Islet precursor cell (in vitro differentiated cells): ENCODE measurements around the gene METTL25B.
"Not testable (repeated sequence)": the region's sequence is repeated elsewhere in the genome, so short reads cannot be mapped to it uniquely, and the experiment has no call there.

Experiments used
- DNase-seq: peaks from one replicate; pipeline ENCODE4 v3.0.0-alpha.2; 2018

The METTL25B gene

DNA sequence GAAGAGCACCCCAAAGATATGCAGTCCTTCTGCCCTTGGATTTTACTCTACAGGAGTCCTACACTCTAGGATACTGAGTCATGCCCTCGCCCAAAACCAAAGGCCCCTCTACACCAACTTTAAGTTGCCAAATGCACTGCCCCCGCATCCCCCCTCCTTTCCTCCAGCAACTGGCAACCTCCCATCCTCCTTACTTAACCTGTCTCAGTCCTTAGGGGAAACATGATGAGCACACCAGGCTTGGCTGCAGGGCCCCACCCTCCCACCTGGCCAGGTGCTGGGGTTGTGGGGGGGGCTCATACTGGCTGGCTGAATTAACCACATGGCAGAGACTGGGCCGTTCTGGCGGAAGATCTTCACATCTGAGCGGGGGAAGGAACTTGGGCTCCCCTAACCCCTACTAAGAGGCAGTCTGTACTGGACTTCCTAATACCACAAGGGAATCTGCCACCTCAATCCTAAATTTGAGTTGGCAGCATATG, 22.0 kb downstream of the METTL25B start:
- DNase-seq, result no peak

DNA sequence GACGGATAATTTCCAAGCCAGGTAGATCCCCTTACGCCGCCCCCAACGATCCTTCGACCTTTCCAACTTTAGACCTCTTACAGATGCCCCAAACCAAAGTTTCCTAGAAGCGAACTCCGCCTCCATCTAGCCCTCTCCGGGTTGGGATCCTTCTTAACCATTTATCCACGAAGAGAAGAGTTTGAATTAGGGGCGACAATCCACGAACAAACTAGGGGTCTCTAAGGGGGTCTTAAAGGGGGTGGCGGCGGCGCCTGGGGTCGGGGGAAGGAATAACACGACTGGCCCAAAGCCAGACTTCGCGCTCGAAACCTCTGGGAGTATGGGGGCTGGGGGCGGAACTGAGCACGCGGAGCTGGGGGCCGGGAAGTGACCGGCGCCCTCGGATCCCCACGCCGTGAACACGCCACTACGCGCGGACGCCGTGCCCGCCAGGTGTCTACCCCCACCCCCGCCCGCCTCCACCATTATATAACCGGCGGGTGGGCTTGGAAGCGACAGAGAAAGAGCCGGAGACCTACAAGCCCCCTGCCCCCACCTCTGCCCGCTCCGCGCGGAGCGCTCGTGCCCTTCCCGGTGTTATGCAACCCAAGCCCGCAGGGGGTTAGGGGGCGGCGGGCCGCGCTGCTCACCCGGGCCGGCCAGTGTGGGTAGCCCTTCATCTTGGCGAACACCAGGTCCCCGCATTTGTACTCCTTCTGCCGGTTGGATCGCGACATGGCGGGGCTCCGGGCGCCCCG, 22.6 kb downstream of the METTL25B start:
- DNase-seq, result peak; percentile 76

DNA sequence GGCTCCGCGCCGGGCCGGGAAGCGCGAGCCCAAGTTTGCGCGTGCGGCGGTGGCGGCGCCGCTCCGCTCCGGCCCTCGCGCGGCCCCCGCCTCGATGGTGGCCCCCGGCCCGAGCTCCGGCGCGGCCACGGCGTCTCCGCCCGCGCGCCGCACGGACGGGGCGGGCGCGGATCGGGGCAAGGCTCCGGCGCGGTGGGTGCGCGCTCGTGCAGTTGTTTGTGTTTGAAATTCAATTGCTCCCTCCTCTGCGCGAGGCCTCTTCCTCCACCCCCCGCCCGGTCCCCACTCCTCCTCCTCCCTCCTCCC, 23.1 kb downstream of the METTL25B start, which contains the start of gene HDGF:
TSS of gene HDGF (minus strand) at position 225 of the 306 bp plus-strand sequence. CDS start 246 bp downstream, outside the sequence.
- DNase-seq, result no peak

DNA sequence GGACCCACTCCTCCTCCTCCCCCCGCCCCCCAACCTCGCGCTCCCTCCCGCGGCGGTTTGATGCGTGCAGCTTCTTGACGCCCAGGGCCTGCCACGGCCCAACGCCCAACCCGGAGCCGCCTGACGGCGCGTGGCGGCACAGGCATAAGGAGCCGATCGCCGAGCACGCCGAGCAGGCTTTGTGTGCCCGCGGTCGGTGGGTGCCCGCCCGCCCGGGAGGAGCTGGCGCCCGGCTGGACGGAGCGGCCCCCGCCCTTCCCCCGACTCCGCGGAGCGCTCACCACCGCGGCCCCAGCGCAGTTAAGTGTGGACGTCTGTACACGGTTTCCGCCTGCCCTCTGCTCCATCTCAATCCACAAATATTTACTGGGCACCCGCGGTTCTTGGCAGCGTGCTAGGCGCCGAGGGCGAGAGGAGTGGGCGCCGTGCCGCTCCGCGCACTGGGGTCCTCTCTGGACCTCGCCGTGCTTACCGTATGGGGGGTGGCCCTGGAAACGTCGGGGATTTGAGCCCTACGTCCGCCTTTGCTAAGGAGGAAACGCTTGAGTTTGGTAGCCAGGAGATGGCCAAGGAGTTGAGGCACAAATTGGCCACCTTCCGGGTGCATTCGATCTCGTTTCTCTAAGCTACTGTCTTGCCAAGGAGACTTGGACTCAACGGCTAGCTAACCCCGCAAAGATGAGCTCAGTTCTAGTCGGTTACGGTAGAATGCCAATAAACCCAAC, 23.6 kb downstream of the METTL25B start:
- peak; percentile 98 for DNase-seq

DNA sequence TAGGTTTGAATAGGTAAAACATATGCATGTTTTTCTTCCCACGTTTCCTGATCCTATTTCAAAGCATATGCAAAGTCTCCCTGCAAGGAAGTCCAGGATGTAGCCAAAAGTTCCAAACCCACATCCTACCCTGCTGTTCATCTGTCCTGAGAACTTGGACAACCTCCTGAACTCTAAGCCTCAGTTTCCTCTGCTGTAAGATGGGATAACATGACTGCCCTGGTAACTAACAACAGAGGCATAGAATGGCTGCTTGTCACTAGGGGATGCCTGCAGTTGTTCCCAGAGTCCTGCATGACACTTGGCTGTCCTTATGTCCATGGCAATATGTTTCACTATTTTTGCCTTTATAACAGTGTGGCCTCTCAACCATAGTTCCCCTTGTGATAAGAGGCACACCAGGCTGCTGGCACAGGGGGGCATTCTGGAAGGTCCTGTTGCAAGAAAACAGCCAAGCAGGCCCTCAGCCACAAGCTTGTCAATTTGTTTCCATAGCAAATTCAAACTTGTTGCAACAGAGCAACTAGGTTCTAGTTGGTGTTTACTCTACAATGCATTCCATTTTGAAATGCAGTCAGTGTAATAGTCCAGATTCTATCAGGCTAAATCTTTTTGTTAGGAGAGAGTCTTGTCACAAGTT, 24.7 kb downstream of the METTL25B start:
- DNase-seq, result no peak

DNA sequence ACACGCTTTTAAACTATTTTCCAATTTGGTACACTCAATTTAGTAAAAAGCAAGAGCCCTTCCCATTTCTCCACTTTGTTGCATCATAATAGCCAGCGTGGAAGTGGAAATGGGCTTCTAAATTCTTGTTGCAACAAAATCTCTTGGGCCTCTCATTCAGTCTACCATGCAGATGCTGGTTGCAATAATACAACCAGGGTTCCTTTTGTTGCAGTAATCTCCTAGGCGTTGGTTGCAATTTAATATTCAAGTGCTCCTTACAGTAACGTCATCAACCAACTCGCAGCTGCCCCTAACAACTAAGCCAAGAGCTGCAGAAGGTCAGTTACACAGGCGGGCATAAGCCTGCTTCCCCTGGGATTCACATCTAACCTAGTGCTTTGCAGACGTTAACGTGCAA, 25.9 kb downstream of the METTL25B start:
- DNase-seq, result no peak

DNA sequence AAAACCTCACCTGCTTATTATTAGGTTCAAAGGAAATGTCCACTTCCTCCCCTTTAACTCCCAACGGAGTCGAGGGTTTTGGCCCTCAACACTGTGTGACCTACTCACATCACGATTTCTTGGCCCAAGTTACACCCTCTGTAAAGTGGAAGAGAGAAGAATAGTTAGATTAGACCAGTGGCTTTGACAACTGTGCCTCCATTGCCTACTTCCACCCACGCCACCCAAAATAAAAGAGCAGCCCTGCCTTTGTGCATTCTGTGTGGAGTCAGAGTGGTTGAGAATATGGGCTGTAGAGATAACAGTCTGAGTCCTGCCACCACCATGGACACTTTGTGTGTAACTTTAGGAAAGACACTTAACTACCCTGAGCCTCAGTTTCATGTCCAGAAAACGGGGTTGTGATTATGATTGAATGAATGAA, 27.3 kb downstream of the METTL25B start:
- DNase-seq, result no peak

DNA sequence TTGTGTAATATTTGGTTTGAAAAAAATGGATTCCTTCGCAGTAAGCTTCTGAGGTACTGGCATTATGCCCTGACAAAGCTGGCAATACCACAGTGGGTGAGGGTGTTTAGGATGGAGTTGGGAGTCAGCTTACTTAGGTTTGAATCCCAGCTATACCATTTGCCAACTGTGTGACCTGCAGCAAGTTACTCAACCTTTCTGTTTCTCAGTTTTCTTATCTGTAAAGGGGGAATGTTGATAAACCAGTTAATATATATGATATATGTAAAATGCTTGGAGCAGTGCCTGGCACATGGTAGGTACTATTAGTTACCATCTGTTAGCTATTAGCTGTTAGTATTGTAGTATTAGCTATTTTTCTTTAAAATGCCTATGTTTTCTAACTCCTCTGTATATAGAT, 28.1 kb downstream of the METTL25B start:
- no peak for DNase-seq

DNA sequence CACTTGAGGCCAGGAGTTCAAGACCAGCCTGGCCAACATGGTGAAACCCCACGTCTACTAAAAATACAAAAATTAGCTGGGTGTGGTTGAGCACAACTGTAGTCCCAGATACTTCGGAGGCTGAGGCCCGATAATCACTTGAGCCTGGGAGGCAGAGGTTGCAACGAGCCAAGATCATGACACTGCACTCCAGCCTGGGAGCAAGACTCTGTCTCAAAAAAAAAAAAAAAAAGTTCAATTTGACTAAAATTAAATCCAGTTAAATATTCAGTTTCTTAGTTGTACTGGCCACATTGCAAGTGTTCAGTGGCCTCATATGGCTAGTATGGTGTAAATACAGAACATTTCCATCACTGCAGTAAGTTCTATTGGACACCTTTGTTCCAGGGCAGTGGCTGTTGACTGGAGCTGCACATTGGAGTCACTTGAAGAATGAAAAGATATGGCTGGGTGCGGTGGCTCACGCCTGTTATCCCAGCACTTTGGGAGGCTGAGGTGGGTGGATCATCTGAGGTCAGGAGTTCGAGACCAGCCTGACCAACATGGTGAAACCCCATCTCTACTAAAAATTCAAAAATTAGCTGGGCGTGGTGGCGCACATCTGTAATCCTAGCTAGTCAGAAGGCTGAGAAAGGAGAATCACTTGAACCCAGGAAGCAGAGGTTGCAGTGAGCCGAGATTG, 29.4 kb downstream of the METTL25B start:
- DNase-seq, result not testable (repeated sequence)

DNA sequence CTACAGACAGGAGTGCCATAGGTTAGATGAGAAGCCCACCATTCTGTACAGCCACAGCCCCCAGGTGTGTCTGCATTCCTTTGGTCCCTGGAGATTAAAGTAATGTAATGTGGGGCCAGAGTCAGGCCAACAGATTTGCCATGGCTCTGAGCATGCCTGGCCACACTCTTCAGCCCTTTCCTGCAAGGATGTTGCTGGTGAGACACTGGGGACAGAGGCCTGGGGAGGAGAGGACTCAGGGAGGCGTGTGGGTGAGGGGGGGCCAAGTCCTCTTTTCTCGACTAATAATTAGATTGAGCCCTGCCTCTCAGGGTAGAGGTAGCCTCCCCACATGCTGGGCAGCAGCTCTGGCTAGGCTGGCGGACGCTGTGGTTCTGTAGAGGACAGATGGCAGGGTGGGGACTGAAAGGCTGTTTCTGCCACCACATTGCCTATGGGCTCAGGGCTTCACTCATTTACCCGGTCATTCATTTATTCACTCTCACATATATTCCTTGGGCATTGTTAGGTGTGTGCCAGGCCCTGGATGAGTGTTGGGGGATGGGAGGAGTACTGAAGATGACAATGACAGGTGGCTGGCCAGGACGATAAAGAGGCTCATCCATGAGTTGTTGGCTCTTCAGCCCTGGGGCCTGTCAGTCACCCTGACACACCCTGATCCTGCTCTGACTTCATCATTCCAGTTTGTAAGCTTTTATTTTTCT, 32.0 kb downstream of the METTL25B start:
- DNase-seq, result no peak

DNA sequence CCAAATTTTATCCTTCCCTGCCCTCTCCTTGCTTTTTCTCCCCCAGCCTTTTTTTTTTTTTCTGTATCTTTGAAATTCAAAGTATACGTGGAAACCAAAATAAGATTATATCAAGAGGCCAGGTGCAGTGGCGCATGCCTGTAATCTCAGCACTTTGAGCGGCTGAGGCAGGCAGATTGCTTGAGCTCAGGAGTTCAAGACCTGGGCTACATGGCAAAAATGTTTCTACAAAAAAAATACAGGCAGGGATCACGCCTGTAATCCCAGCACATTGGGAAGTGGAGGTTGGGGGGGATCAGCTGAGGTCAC, 32.5 kb downstream of the METTL25B start:
- DNase-seq, result no peak

DNA sequence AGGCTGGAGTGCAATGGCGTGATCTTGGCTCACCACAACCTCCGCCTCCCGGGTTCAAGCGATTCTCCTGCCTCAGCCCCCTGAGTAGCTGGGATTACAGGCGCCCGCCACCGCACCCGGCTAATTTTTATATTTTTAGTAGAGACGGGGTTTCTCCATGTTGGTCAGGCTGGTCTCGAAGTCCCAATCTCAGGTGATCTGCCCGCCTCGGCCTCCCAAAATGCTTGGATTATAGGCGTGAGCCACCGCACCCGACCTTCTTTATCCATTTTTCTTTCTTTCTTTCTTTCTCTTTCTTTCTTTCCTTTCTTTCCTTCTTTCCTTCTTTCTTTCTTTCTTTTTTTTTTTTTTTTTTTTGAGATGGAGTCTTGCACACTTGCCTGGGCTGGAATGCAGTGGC, 36.9 kb downstream of the METTL25B start:
- DNase-seq, result not testable (repeated sequence)

DNA sequence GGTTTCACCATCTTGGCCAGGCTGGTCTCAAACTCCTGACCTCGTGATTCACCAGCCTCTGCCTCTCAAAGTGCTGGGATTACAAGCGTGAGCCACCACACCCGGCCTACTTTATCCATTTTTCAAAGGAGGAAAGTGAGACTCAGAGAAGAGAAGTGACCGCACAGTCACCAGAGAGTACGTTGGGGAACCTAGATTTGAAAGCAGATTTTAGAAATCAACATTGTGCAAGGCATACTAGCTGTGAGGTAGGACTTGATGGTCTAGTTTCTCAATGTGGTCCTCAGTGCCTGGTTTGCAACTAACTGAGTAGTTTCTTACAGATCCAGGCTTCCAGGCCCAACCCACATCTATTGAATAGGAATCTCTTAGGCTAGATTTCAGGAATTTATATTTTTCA, 37.4 kb downstream of the METTL25B start:
- DNase-seq, result no peak

DNA sequence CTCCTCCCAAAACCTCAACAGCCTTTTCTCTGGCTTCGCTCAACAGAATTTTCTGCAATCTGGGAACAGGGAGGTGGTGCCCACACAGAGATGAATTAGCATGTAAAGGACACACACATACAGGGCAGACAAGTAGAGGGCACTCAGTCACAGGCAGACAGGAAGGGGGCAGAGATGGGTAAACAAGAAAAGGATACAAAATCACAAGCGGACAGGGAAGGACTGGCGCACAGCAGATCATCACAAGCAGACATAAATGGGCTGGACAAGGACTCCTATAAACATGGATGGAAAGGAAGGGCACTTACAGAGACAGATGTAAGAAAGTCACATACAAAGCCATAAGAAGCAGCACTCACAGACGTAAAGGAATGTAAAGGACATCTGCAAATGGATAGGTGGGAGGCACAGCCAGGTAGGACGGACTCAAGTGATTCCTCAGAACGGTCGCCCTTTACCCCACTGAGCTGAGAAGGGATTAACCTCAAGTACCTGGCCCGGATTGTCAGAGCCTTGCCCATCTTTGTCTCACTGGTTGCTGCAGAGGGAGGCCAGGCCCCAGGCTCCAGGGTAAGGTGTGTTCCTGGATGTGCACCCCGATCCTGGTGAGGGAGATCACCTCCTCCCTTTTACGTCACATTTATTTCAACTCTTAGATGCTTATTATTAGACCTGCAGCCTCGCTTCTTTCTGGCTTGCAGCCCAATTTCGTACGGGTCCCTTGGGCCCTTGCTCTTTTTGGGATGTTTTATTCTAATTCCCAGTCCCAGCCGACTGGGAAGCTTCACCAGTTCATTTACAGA, 38.2 kb downstream of the METTL25B start:
- DNase-seq, result no peak

DNA sequence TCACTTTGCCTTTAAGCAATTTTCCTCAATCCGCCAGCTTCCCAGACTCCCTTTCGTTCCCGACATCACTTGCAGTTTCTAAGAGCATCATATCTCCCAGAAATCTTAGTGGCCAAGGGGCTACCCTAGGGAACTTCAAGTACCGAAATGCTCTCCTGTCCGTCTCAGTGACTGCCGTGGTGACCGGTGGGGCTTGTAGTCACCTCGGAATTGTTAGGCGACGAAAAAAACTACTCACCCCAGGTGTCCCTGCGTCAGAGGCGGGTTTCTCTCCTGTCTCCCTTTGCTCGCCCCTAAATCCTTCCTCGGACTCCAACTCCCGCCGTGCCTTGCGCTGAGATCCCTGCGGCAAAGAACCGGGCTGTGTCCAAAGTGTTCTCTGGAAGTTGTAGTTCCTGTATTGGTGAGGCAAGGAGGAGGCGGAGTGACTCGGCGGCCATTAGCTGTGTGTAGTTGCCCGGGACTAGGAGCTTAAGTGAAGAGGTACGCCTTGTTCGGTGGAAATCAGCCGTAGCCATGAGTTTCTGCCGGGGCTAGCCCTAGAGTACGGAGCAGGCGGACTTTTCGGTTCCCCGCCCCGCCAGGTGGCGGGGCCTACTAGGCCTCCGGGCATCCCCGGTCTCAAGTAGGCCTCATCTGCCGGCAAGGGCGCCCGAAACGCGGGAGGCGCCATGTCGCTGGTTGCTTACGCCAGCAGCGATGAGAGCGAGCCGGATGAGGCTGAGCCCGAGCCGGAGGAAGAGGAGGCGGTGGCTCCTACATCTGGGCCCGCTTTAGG, 39.0 kb downstream of the METTL25B start, which contains the start of gene PRCC:
TSS of gene PRCC (plus strand) at position 435 of the 778 bp plus-strand sequence. CDS start at position 672, 237 bp downstream.
- DNase-seq, result peak; percentile 100

DNA sequence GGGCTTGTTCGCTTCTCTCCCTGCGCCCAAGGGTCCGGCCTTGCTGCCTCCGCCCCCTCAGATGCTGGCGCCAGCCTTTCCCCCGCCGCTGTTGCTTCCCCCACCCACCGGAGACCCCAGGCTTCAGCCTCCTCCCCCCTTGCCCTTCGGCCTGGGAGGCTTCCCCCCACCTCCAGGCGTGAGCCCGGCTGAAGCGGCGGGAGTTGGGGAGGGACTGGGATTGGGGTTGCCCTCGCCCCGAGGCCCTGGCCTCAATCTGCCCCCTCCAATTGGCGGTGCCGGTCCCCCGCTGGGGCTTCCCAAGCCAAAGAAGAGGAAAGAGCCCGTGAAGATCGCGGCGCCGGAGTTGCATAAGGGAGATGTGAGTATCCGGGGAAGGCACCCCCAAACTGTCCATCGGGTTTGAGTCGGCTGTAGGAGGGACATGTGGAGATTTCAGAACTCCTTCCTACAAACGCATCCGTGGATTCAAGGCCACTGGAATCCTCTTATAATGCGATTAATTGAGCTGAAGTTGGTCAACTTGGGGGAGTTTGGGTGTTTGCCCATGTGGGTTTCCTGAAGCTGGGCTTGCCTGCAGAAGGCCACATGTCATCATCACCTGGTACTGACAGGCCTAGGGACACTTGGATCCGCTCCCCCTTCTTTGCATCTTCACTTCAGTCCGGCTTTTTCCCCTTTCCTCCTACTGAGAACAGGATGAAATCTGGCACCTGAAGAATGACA, 39.8 kb downstream of the METTL25B start:
- DNase-seq, result peak; percentile 54

DNA sequence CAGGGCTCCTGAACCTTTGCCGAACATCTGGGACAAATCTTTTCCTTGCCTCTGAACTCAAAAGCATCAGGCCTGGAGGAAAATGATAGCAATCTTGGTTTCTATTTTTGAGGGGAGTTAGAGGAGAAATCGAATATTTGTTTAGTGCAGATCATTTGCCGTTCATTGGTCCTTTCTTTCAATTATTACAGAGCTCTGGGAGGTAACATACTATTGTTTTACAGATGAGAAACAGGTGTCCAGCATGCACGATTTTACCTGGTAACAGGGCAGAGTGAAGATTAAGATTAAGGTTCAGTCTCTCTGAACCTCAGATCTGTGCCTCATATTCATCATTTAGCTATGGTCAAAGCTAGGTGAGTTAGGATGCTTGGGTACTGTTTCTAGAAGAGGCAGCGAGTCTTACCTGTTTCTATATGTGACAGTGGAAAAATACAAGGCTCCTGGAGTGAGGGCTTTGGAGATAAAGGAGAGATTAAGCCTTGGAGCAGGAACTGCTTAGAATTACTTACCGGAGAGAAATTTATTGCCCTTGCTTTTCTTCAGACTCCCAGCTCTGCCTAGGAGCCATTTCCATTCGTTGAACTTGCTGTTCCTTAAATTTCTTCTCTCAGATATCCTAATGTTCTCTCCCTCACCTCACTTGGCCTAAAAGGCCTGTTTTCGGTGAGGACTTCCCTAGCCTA, 40.5 kb downstream of the METTL25B start:
- no peak for DNase-seq

DNA sequence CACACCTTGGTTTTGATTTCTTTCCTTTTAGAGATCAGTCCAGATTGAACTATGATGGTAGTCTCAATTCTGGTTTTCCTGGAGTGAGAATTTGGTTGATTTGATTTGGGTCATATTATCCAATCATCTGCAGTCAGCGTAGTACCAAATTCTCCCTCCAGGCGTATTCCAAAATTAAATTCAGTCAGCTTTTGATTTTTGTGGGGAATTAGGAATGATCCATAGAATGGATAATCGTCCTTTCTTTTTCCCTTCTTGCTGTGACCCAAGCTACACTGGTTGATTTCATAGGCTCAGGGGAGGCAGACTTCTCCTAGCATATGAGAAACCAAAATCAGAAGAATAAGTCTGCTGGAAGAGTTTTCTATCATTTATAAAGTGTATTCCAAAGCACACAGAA, 44.0 kb downstream of the METTL25B start:
- no peak for DNase-seq

DNA sequence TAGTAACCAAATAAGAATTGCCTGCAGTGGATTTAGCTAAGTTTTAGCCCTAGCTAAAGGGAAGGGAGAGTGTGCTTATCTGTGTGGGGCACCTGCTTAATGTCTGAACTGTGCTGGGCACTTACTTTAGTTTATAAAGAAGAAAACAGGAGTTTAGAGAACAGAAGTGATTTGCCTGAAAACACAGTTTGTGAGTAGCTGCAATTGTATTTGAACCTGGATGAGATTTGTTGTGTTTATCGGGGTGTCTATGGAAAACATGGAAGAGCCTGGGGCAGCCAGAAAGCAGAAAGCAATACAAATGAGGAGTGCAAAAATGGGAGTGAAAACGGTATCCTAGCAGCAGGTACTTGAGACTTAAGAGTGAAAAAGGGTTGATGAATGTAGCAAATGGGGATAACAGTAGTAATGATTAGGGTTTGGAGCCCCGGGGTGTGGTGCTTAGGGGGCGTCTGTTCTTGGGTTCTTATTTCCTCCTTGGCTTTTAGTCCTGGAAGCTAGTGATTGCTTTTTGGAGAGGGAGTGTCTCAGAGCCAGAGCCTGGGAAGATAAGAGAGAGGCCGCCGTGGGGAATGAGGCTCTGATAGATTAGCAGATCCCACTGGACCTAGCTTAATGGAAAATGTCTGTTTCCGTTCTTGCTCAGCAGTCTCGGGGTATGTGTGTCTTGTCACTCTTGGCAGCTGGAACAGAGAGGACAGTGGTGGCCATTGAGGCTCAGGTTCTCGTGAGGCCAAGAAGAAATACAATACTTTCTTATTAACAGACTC, 44.6 kb downstream of the METTL25B start:
- DNase-seq, result peak; percentile 66
